GM12878 (cell line): ENCODE data around the gene THADA. TPM values are rescaled to one million over a fixed set of nuclear protein-coding genes. Genes with fewer than 3 reads are reported as not detected.

ENCODE experiments used
- ATAC-seq: fragments of 200-7000 bp; cut with Tn5 transposase; 3 replicates; pipeline ENCODE4 v1.9.1; 2020; ENCODE audit warnings: mild to moderate bottlenecking, moderate library complexity
- BruUV-seq: library from RNA; stranded (reverse); fragments of 400-500 nt; replicated peaks from 2 replicates; lab custom pipeline; 2021; lab: Mats Ljungman, UMichigan
- CTCF ChIA-PET: fragments of 300-600 bp; sonication (Branson Sonifier 250); formaldehyde crosslinking; extraction: SDS; loops from one replicate; lab custom pipeline; 2021; ENCODE audit warnings: inconsistent platforms; lab: Yijun Ruan, JAX
- POLR2A ChIA-PET: fragments of 350-600 bp; formaldehyde crosslinking; extraction: SDS; loops from one replicate; lab custom pipeline; 2021; ENCODE audit warnings: inconsistent platforms; lab: Charles Lee
- RAD21 ChIA-PET: fragments of 300-600 bp; sonication (Branson Sonifier 250); formaldehyde crosslinking; loops from one replicate; lab custom pipeline; 2023; ENCODE audit warnings: antibody characterized with exemption; ENCODE audit not compliant: unreplicated experiment; lab: Charles Lee
- SMC1A ChIA-PET: fragments of 300-600 bp; sonication (Branson Sonifier 250); formaldehyde crosslinking; loops from one replicate; lab custom pipeline; 2023; ENCODE audit not compliant: unreplicated experiment, uncharacterized antibody; lab: Charles Lee
- DNase-seq: peaks from one replicate; pipeline ENCODE4 v3.0.0-alpha.2; 2011; ENCODE audit warnings: low read depth, low spot score
- FAIRE-seq: peaks from 3 replicates; lab custom pipeline; 2011; peaks lifted over from hg19 to GRCh38; lab: Jason Lieb, UNC
- H2AFZ ChIP-seq: 2 replicates; pipeline ENCODE4 v1.6.0; 2011; ENCODE audit warnings: low read depth, low read length, control low read depth; ENCODE audit not compliant: control insufficient read depth
- H3K27ac ChIP-seq: 2 replicates; pipeline ENCODE4 v1.5.1; 2011; ENCODE audit warnings: control low read depth; ENCODE audit not compliant: control insufficient read depth, insufficient read depth
- H3K27me3 ChIP-seq, 2 experiments: replicated peaks in 1 of 2; 2 replicates each; pipeline versions ENCODE4 v1.6.0 to v1.6.1; 2011; ENCODE audit warnings: low read length in 1 of 2; ENCODE audit not compliant: control insufficient read depth in 2 of 2, insufficient read depth in 2 of 2
- H3K36me3 ChIP-seq, 2 experiments: 2 replicates each; pipeline ENCODE4 v1.5.1; 2011; ENCODE audit warnings: low read length in 1 of 2; ENCODE audit not compliant: control insufficient read depth in 2 of 2, insufficient read depth in 2 of 2
- H3K4me1 ChIP-seq: 2 replicates; pipeline ENCODE4 v1.6.1; 2011; ENCODE audit warnings: mild to moderate bottlenecking, low read length, moderate library complexity, mixed read lengths; ENCODE audit not compliant: control insufficient read depth, insufficient read depth
- H3K4me2 ChIP-seq: 2 replicates; pipeline ENCODE4 v1.6.0; 2011; ENCODE audit warnings: control low read depth; ENCODE audit not compliant: control insufficient read depth, insufficient read depth
- H3K4me3 ChIP-seq: fragments of 200-600 bp; sonication (generic); 2 replicates; pipeline ENCODE4 v1.5.1; 2016
- H3K79me2 ChIP-seq: 2 replicates; pipeline ENCODE4 v1.6.0; 2011; ENCODE audit warnings: low read length; ENCODE audit not compliant: control insufficient read depth, insufficient read depth
- H3K9ac ChIP-seq: 2 replicates; pipeline ENCODE4 v1.8.0; 2011; ENCODE audit warnings: low read length, control low read depth, mixed read lengths; ENCODE audit not compliant: control insufficient read depth, insufficient read depth
- H3K9me3 ChIP-seq: replicated peaks from 3 replicates; pipeline ENCODE4 v1.5.1; 2011; ENCODE audit warnings: mild to moderate bottlenecking, low read length; ENCODE audit not compliant: control insufficient read depth, insufficient read depth
- H4K20me1 ChIP-seq: 2 replicates; pipeline ENCODE4 v1.6.0; 2011; ENCODE audit not compliant: control insufficient read depth, insufficient read depth
- ATF7 ChIP-seq: fragments of 450-650 bp; IDR thresholded peaks from 2 replicates; pipeline ENCODE4 v1.6.1; 2016; ENCODE audit warnings: low read depth, mild to moderate bottlenecking
- CBFB ChIP-seq: IDR thresholded peaks from 2 replicates; pipeline ENCODE4 v1.6.1; 2016; ENCODE audit warnings: antibody characterized with exemption, low read depth
- CEBPB ChIP-seq, 2 experiments: fragments of 150-350 bp in 1 of 2; IDR thresholded peaks; 2 replicates each; pipeline ENCODE4 v1.6.1; 2012 to 2014; ENCODE audit warnings: low read depth in 2 of 2, low read length in 2 of 2, borderline replicate concordance in 1 of 2, inconsistent platforms in 1 of 2
- FOS ChIP-seq: IDR thresholded peaks from 3 replicates; pipeline ENCODE4 v1.6.1; 2011; ENCODE audit warnings: borderline replicate concordance; ENCODE audit not compliant: insufficient read length; ENCODE audit errors: extremely low read depth
- GATAD2B ChIP-seq: fragments of 450-650 bp; conservative IDR thresholded peaks from 2 replicates; pipeline ENCODE4 v1.6.1; 2017; ENCODE audit warnings: low read depth, mild to moderate bottlenecking, moderate library complexity
- IKZF2 ChIP-seq, 2 experiments: fragments of 450-650 bp; IDR thresholded peaks; 2 replicates each; pipeline ENCODE4 v1.6.1; 2017; ENCODE audit warnings: mild to moderate bottlenecking in 2 of 2, moderate library complexity in 2 of 2
- NR2F1 ChIP-seq: fragments of 450-650 bp; conservative IDR thresholded peaks from 2 replicates; pipeline ENCODE4 v1.6.1; 2017; ENCODE audit warnings: mild to moderate bottlenecking
- PAX8 ChIP-seq: fragments of 450-650 bp; IDR thresholded peaks from 2 replicates; pipeline ENCODE4 v1.6.1; 2017; ENCODE audit warnings: mild to moderate bottlenecking, moderate library complexity
- WGBS: methylation state at CpG from one replicate; pipeline ENCODE4 v1.1.6; 2016; ENCODE audit warnings: low lambda C conversion rate; ENCODE audit not compliant: insufficient replicate concordance, insufficient coverage; ENCODE audit errors: missing lambda C conversion rate; 5-methylcytosine and 5-hydroxymethylcytosine counted together
- in situ Hi-C: fragments of 300-500 bp; cut with MboI; formaldehyde crosslinking; loops from 9 replicates; pipeline ENCODE4 v1.14.3; 2018; ENCODE audit warnings: mixed read lengths
- intact Hi-C: fragments of 100-400 bp; cut with micrococcal nuclease; formaldehyde crosslinking; loops from one replicate; pipeline ENCODE4 v1.14.2; 2022; ENCODE audit not compliant: unreplicated experiment
- polyA plus RNA-seq, 11 experiments: library from polyadenylated mRNA; depleted of rRNA in 4 of 11; unstranded in 6 of 11; stranded (reverse) in 5 of 11; fragments of >200 nt; fragmentation: Nextera tagmentation in 4 of 11; fragmentation: Illumina TruSeq in 1 of 11; extraction: Ambion mirVana in 4 of 11; extraction: Trizol in 1 of 11; gene quantifications; 1 replicate in 1 of 11; 2 replicates in 10 of 11; pipeline versions ENCODE4 v1.2.1 to v1.2.3, GENCODE V29; 2011 to 2016; ENCODE audit warnings: inconsistent platforms in 2 of 11, missing spikeins in 2 of 11, low read depth in 1 of 11
- total RNA-seq, 4 experiments: library from RNA; depleted of rRNA in 3 of 4; stranded (reverse); fragments of >200 nt in 3 of 4; fragmentation: Illumina TruSeq in 1 of 4; extraction: Trizol in 1 of 4; gene quantifications; 2 replicates each; pipeline versions ENCODE4 v1.2.1 to v1.2.3, GENCODE V29; 2013 to 2021
- TF ChIP-seq, protein P1 (sequence below): fragments of 150-350 bp; IDR thresholded peaks from 2 replicates; pipeline ENCODE4 v1.6.1; 2014; ENCODE audit warnings: mild to moderate bottlenecking, low read depth, low read length
- TF ChIP-seq, protein P2 (sequence below): fragments of 450-650 bp; conservative IDR thresholded peaks from 2 replicates; pipeline ENCODE4 v1.6.1; 2017; ENCODE audit warnings: mild to moderate bottlenecking, moderate library complexity
- TF ChIP-seq, protein P3 (sequence below): IDR thresholded peaks from 2 replicates; pipeline ENCODE4 v1.6.1; 2011; ENCODE audit warnings: borderline replicate concordance, low read depth, mild to moderate bottlenecking, moderate library complexity, mixed read lengths, low read length; ENCODE audit not compliant: insufficient read depth; ENCODE audit errors: extremely low read length

Gene THADA
- total and polyA plus RNA-seq, 10 of the 15 experiments (the other 5 are each of a cell fraction or from before 2014, with no cell fraction given) = 14.6 to 33.2 (median 23.2) TPM

DNA sequence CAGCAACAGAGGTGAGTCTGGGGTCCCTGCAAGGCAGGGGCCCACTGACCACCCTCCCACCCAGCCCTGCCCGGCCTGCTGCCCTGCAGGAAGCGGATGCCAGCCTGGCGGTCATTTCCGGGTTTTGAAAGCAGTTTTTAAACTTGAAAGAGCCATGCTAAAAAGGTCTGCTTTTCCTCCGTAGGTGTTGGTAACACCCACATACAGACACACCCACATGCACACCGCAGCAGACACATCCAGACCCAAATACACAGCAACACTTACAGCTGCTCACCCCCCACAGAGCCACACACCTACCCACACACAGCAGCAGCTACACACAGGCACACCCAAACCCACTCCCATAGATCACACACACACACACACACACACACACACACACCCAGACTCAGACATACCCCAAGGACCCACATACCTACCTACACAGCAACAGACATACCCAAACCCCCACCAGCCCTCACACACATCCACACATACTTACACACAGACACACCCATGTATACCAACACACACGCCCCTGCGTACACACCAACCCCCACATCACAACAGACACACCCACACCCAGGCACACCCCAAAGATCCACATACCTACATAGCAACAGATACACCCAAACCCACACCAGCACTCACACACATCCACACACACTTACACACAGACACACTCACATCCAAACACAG, 377.0 kb downstream of the THADA start (continued):
- TF ChIP-seq, protein P1, sequence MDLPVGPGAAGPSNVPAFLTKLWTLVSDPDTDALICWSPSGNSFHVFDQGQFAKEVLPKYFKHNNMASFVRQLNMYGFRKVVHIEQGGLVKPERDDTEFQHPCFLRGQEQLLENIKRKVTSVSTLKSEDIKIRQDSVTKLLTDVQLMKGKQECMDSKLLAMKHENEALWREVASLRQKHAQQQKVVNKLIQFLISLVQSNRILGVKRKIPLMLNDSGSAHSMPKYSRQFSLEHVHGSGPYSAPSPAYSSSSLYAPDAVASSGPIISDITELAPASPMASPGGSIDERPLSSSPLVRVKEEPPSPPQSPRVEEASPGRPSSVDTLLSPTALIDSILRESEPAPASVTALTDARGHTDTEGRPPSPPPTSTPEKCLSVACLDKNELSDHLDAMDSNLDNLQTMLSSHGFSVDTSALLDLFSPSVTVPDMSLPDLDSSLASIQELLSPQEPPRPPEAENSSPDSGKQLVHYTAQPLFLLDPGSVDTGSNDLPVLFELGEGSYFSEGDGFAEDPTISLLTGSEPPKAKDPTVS = no peak
- TF ChIP-seq ATF7 = peak; percentile 84

DNA sequence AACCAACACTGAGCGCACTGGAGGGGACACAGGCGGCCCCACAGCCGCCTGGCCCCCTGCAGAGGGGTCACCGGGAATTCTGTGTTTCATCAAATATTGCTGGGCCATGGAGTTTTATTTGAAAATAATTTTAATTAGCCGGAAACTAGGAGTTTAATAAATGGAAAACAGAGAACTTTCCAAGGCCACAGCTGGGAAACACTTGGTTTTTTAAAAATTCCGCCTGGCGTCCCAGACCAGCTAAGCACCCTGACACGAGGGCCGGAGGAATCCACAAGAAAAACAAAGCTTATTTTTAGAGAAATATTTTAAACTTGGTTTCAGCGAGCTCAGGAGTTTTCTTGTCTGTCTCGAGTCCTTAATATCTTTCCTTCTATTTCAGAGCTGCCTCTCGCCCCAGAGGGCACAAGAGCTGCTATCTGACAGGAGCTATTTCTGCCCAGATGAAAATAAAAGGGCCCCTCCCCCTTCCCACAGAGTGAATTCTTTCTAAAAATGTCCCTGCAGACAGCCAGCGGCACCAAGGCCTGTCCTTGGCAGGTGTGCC, 377.6 kb downstream of the THADA start:
- RAD21 ChIA-PET = interaction anchor here (0.7 to 5.2 kb wide), 14 partner anchors 10 to 266 kb away, joined by 3 to 46 read pairs (median 4); partner anchors contain the start of gene ZFP36L2

More for the DNA sequence above, 377.6 kb downstream of the THADA start:
- H2AFZ ChIP-seq = peak overlapping the region; percentile 66
- peaks cover 31% of the 10 kb centered on the region for H3K4me1 ChIP-seq
- no peaks in the 10 kb centered on the region for H3K27me3 ChIP-seq
- in situ Hi-C loops = no loop called here
- no TSS peak for BruUV-seq
- peak overlapping the region; percentile 82 for H3K9ac ChIP-seq
- ATAC-seq = no peak; the same call in 1 of the 3 replicates
- H3K4me2 ChIP-seq = peak overlapping the region; percentile 99
- peak overlapping the region; percentile 81; the same call in 1 of the 2 replicates for H3K4me3 ChIP-seq
- DNase-seq = no peak
- peak overlapping the region; percentile 88 for H3K27ac ChIP-seq
- TF ChIP-seq, protein P2, sequence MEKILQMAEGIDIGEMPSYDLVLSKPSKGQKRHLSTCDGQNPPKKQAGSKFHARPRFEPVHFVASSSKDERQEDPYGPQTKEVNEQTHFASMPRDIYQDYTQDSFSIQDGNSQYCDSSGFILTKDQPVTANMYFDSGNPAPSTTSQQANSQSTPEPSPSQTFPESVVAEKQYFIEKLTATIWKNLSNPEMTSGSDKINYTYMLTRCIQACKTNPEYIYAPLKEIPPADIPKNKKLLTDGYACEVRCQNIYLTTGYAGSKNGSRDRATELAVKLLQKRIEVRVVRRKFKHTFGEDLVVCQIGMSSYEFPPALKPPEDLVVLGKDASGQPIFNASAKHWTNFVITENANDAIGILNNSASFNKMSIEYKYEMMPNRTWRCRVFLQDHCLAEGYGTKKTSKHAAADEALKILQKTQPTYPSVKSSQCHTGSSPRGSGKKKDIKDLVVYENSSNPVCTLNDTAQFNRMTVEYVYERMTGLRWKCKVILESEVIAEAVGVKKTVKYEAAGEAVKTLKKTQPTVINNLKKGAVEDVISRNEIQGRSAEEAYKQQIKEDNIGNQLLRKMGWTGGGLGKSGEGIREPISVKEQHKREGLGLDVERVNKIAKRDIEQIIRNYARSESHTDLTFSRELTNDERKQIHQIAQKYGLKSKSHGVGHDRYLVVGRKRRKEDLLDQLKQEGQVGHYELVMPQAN = no peak
- TF ChIP-seq PAX8 (no peak), FOS (no peak), NR2F1 (0 out of 2 replicates have a peak, but pooled peaks have one; percentile 11), CEBPB (IDR thresholded peaks at IDR 0.05; ENCODE audit: borderline replicate concordance in 1 of 2, low read depth in 2 of 2, low read length in 2 of 2) (no peak), IKZF2 (IDR thresholded peaks at IDR 0.05) (no peak), CBFB (no peak), GATAD2B (no peak)
- TF ChIP-seq, protein P3, sequence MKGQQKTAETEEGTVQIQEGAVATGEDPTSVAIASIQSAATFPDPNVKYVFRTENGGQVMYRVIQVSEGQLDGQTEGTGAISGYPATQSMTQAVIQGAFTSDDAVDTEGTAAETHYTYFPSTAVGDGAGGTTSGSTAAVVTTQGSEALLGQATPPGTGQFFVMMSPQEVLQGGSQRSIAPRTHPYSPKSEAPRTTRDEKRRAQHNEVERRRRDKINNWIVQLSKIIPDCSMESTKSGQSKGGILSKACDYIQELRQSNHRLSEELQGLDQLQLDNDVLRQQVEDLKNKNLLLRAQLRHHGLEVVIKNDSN = no peak
- no peaks in the 10 kb centered on the region for H4K20me1 ChIP-seq
- H3K9me3 ChIP-seq = no peaks in the 10 kb centered on the region
- SMC1A ChIA-PET = interaction anchor here (0.7 to 11.4 kb wide), 9 partner anchors 10 to 266 kb away, joined by 3 to 147 read pairs (median 7); partner anchors contain the start of gene ZFP36L2
- POLR2A ChIA-PET = interaction anchor here (0.5 to 1.9 kb wide), 10 partner anchors 11 to 249 kb away, joined by 3 to 14 read pairs (median 5); no protein-coding TSS in a partner anchor
- CTCF ChIA-PET = interaction anchor here (0.6 to 2.6 kb wide), 14 partner anchors 9 to 443 kb away, joined by 3 to 9 read pairs (median 4); no protein-coding TSS in a partner anchor
- intact Hi-C loops = no loop called here
- WGBS = 54% methylated on average over 13 of the region's 13 CpGs
- H3K79me2 ChIP-seq = peaks cover 29% of the 10 kb centered on the region
- FAIRE-seq = no peak
- H3K36me3 ChIP-seq = no peaks in the 10 kb centered on the region
